GM23338 (cell line): Measurements from ENCODE around the gene ENPP4. TPM values are rescaled to one million over a fixed set of nuclear protein-coding genes. Genes with fewer than 3 reads are reported as not detected.

Experiments
- ATAC-seq: fragments of 200-7000 bp; cut with Tn5 transposase; 3 replicates; pipeline ENCODE4 v1.9.1; 2020
- DNase-seq: peaks from one replicate; pipeline ENCODE4 v3.0.0-alpha.2; 2015; ENCODE audit warnings: low spot score
- H2AFZ ChIP-seq: fragments of 200-600 bp; sonication (generic); 2 replicates; pipeline ENCODE4 v1.8.0; 2016; ENCODE audit warnings: antibody characterized with exemption, mild to moderate bottlenecking, moderate library complexity
- H3F3A ChIP-seq: fragments of 200-600 bp; sonication (generic); replicated peaks from 2 replicates; pipeline ENCODE4 v1.8.0; 2017; ENCODE audit warnings: antibody characterized with exemption, mixed run types, low read depth
- H3K27ac ChIP-seq: fragments of 200-600 bp; sonication (generic); 2 replicates; pipeline ENCODE4 v1.6.1; 2016; ENCODE audit warnings: low read depth
- H3K27me3 ChIP-seq: fragments of 200-600 bp; sonication (generic); 2 replicates; pipeline ENCODE4 v1.8.0; 2016; ENCODE audit warnings: mild to moderate bottlenecking, mixed run types, moderate library complexity; ENCODE audit not compliant: insufficient read depth
- H3K36me3 ChIP-seq: fragments of 200-600 bp; sonication (generic); 2 replicates; pipeline ENCODE4 v1.8.0; 2016; ENCODE audit warnings: mild to moderate bottlenecking; ENCODE audit not compliant: insufficient read depth
- H3K4me1 ChIP-seq: fragments of 200-600 bp; sonication (generic); 2 replicates; pipeline ENCODE4 v1.8.0; 2016; ENCODE audit warnings: mild to moderate bottlenecking, moderate library complexity; ENCODE audit not compliant: insufficient read depth
- H3K4me2 ChIP-seq: fragments of 200-600 bp; sonication (generic); 2 replicates; pipeline ENCODE4 v1.7.1; 2017; ENCODE audit warnings: mixed run types
- H3K4me3 ChIP-seq: fragments of 200-600 bp; sonication (generic); 2 replicates; pipeline ENCODE4 v1.6.1; 2016; ENCODE audit warnings: mixed run types
- H3K79me2 ChIP-seq: fragments of 200-600 bp; sonication (generic); replicated peaks from 2 replicates; pipeline ENCODE4 v1.8.0; 2017; ENCODE audit warnings: mild to moderate bottlenecking; ENCODE audit not compliant: insufficient read depth
- H3K9me2 ChIP-seq: fragments of 200-600 bp; sonication (generic); 2 replicates; pipeline ENCODE4 v1.8.0; 2017; ENCODE audit not compliant: insufficient read depth
- H4K20me1 ChIP-seq: fragments of 200-600 bp; sonication (generic); replicated peaks from 2 replicates; pipeline ENCODE4 v1.8.0; 2017; ENCODE audit warnings: mild to moderate bottlenecking; ENCODE audit not compliant: insufficient read depth
- H3K27ac Mint-ChIP-seq: 2 replicates; pipeline ENCODE4 v1.8.0; 2020; ENCODE audit warnings: inconsistent platforms, mild to moderate bottlenecking, moderate library complexity, mixed read lengths
- H3K27me3 Mint-ChIP-seq: 3 replicates; pipeline ENCODE4 v1.8.0; 2022; ENCODE audit warnings: low read depth, mild to moderate bottlenecking, moderate library complexity, mixed read lengths, inconsistent platforms; ENCODE audit not compliant: insufficient read depth, poor library complexity
- H3K36me3 Mint-ChIP-seq: 3 replicates; pipeline ENCODE4 v1.8.0; 2021; ENCODE audit warnings: low read depth, mild to moderate bottlenecking, inconsistent platforms, moderate library complexity, mixed read lengths
- H3K4me1 Mint-ChIP-seq: 3 replicates; pipeline ENCODE4 v1.8.0; 2020; ENCODE audit warnings: mild to moderate bottlenecking, inconsistent platforms, mixed read lengths
- H3K4me3 Mint-ChIP-seq: 3 replicates; pipeline ENCODE4 v1.8.0; 2021; ENCODE audit warnings: moderate library complexity, mild to moderate bottlenecking, inconsistent platforms, mixed read lengths
- H3K9me3 Mint-ChIP-seq: 3 replicates; pipeline ENCODE4 v1.8.0; 2020; ENCODE audit warnings: moderate library complexity, mild to moderate bottlenecking, inconsistent platforms, mixed read lengths
- CREB1 ChIP-seq: fragments of 250-450 bp; sonication (Bioruptor Pico); IDR thresholded peaks from 2 replicates; pipeline ENCODE4 v1.5.0; 2020; ENCODE audit warnings: low read depth, mild to moderate bottlenecking, moderate library complexity
- CTCF ChIP-seq, 2 experiments: fragments of 200-600 bp in 1 of 2; sonication (generic) in 1 of 2; conservative IDR thresholded peaks; 2 replicates each; pipeline versions ENCODE4 v1.5.1 to v1.6.1; 2016 to 2017; ENCODE audit warnings: antibody characterized with exemption in 2 of 2, low read depth in 2 of 2, mild to moderate bottlenecking in 2 of 2, moderate library complexity in 1 of 2
- ETS1 ChIP-seq: IDR thresholded peaks from 2 replicates; pipeline ENCODE4 v1.6.1; 2016; ENCODE audit warnings: antibody characterized with exemption
- EZH2 ChIP-seq: fragments of 200-600 bp; sonication (generic); IDR thresholded peaks from one replicate; pipeline ENCODE4 v1.8.0; 2017; ENCODE audit warnings: antibody characterized with exemption, mild to moderate bottlenecking, low read depth; ENCODE audit not compliant: unreplicated experiment
- EZH2phosphoT487 ChIP-seq: fragments of 200-600 bp; sonication (generic); IDR thresholded peaks from one replicate; pipeline ENCODE4 v1.8.1; 2018; ENCODE audit warnings: antibody characterized with exemption; ENCODE audit not compliant: unreplicated experiment
- JUNB ChIP-seq: IDR thresholded peaks from one replicate; pipeline ENCODE4 v1.6.1; 2016; ENCODE audit warnings: antibody characterized with exemption; ENCODE audit not compliant: unreplicated experiment
- NANOG ChIP-seq: IDR thresholded peaks from 2 replicates; pipeline ENCODE4 v1.6.1; 2016; ENCODE audit warnings: antibody characterized with exemption, borderline replicate concordance
- REST ChIP-seq: IDR thresholded peaks from one replicate; pipeline ENCODE4 v1.6.1; 2018; ENCODE audit warnings: antibody characterized with exemption; ENCODE audit not compliant: unreplicated experiment
- STAT1 ChIP-seq: IDR thresholded peaks from one replicate; pipeline ENCODE4 v1.6.1; 2016; ENCODE audit warnings: antibody characterized with exemption; ENCODE audit not compliant: unreplicated experiment
- ZNF114 ChIP-seq: fragments of 250-450 bp; sonication (Bioruptor Pico); IDR thresholded peaks from 2 replicates; pipeline ENCODE4 v1.5.0; 2020; ENCODE audit warnings: mild to moderate bottlenecking, moderate library complexity
- ZNF331 ChIP-seq: fragments of 250-450 bp; sonication (Bioruptor Pico); IDR thresholded peaks from 2 replicates; pipeline ENCODE4 v1.5.0; 2020; ENCODE audit warnings: low read depth, mild to moderate bottlenecking, moderate library complexity
- polyA plus RNA-seq: library from polyadenylated mRNA; unstranded; fragments of >200 nt; fragmentation: Nextera tagmentation; extraction: Ambion mirVana; gene quantifications from 2 replicates; pipeline ENCODE4 v1.2.1, GENCODE V29; 2016
- total RNA-seq: library from RNA; depleted of rRNA; stranded (reverse); fragments of >200 nt; shearing (Covaris generic); gene quantifications from 2 replicates; pipeline ENCODE4 v1.2.3, GENCODE V29; 2014

ENPP4 gene
- total and polyA plus RNA-seq, 2 experiments from 2014 or later: 2.2 to 4.4 TPM

GRCh38 chr6:46175446-46175845 lies 45.7 kb downstream of the ENPP4 start (continued):
- TF ChIP-seq REST (no peak), CTCF (conservative IDR thresholded peaks at IDR 0.05; ENCODE audit: low read depth in 2 of 2) (no peak), EZH2phosphoT487 (no peak), NANOG (no peak), ZNF114 (CRISPR knock-in tag) (no peak), CREB1 (CRISPR knock-in tag) (no peak), EZH2 (no peak), ZNF331 (CRISPR knock-in tag) (no peak), ETS1 (no peak)

- Histone ChIP-seq H3K4me1 (peaks cover 5% of the 10 kb centered on the region; the same call in 1 of the 2 replicates), H3K36me3 (no peaks in the 10 kb centered on the region), H3K27me3 (no peaks in the 10 kb centered on the region), H4K20me1 (no peaks in the 10 kb centered on the region), H2AFZ (no peak overlapping the region), H3K27ac (no peak overlapping the region), H3K4me3 (no peak overlapping the region), H3K4me2 (no peak overlapping the region), H3K9me2 (peaks cover 6% of the 10 kb centered on the region; the same call in 1 of the 2 replicates), H3K79me2 (no peaks in the 10 kb centered on the region), H3F3A (no peaks in the 10 kb centered on the region)
- H3K4me3 Mint-ChIP-seq: no peak overlapping the region
- H3K27me3 Mint-ChIP-seq: peaks cover 4% of the 10 kb centered on the region
- ATAC-seq (no peak), DNase-seq (no peak)
- peaks cover 11% of the 10 kb centered on the region for H3K4me1 Mint-ChIP-seq
- H3K27ac Mint-ChIP-seq: no peak overlapping the region
- H3K9me3 Mint-ChIP-seq: no peaks in the 10 kb centered on the region
- H3K36me3 Mint-ChIP-seq: no peaks in the 10 kb centered on the region
- TF ChIP-seq JUNB: no peak
- TF ChIP-seq ETS1: no peak
- no peak for TF ChIP-seq EZH2phosphoT487
- no peak for TF ChIP-seq EZH2
- TF ChIP-seq REST: no peak
- no peak for TF ChIP-seq ZNF331 (CRISPR knock-in tag)
- TF ChIP-seq NANOG: no peak
- no peak for TF ChIP-seq STAT1
These were observed 46.2 kb downstream of the ENPP4 start for GRCh38 chr6:46175976-46176375.
